H1 (cell line): Measurements from ENCODE around the gene CA14. TPM values are rescaled to one million over a fixed set of nuclear protein-coding genes. Genes with fewer than 3 reads are reported as not detected.
A peak's percentile ranks its signal among the peaks of the same experiment; 100 is the strongest.

Experiments
- BACH1 ChIP-seq: IDR thresholded peaks from 2 replicates; pipeline ENCODE4 v1.6.1; 2012; ENCODE audit warnings: low read length, improper control_type of control experiment
- BCL11A ChIP-seq, 2 experiments: IDR thresholded peaks; one replicate each; pipeline ENCODE4 v1.6.1; 2011; ENCODE audit warnings: low read depth in 2 of 2, low read length in 2 of 2, mild to moderate bottlenecking in 2 of 2
- CBX5 ChIP-seq: fragments of 300-800, 300-1000 bp; sonication (generic); IDR thresholded peaks from 2 replicates; pipeline ENCODE4 v1.7.1; 2016; ENCODE audit warnings: antibody characterized with exemption, low read length, low read depth
- CHD7 ChIP-seq: fragments of 300-600 bp; sonication (generic); IDR thresholded peaks from 2 replicates; pipeline ENCODE4 v1.7.1; 2012; ENCODE audit warnings: low read length, moderate library complexity, mild to moderate bottlenecking, inconsistent platforms; ENCODE audit not compliant: insufficient replicate concordance
- HDAC2 ChIP-seq, 2 experiments: fragments of 300-600 bp in 1 of 2; sonication (generic) in 1 of 2; IDR thresholded peaks; 2 replicates each; pipeline ENCODE4 v1.6.1; 2011 to 2012; ENCODE audit warnings: low read depth in 2 of 2, low read length in 2 of 2, mild to moderate bottlenecking in 2 of 2, moderate library complexity in 2 of 2, borderline replicate concordance in 1 of 2, inconsistent platforms in 1 of 2
- JUN ChIP-seq: IDR thresholded peaks from 2 replicates; pipeline ENCODE4 v1.6.1; 2011; ENCODE audit warnings: low read depth, mild to moderate bottlenecking, improper control_type of control experiment, low read length
- PHF8 ChIP-seq: fragments of 200-600 bp; sonication (generic); conservative IDR thresholded peaks from 2 replicates; pipeline ENCODE4 v1.7.1; 2012; ENCODE audit warnings: low read depth, mild to moderate bottlenecking, inconsistent platforms, low read length, moderate library complexity
- RFX5 ChIP-seq: IDR thresholded peaks from 2 replicates; pipeline ENCODE4 v1.6.1; 2011; ENCODE audit warnings: low read depth, low read length, improper control_type of control experiment, borderline replicate concordance
- SP4 ChIP-seq: IDR thresholded peaks from 2 replicates; pipeline ENCODE4 v1.6.1; 2012; ENCODE audit warnings: low read length, inconsistent platforms
- polyA plus RNA-seq, 7 experiments: library from polyadenylated mRNA; depleted of rRNA in 3 of 7; stranded (reverse) in 5 of 7; unstranded in 2 of 7; fragments of >200 nt in 5 of 7; fragments of 200-250 nt in 2 of 7; gene quantifications; 1 replicate in 5 of 7; 2 replicates in 1 of 7; 4 replicates in 1 of 7; pipeline versions ENCODE4 v1.2.1 to v1.2.3, GENCODE V29; 2011 to 2013; ENCODE audit warnings: missing spikeins in 2 of 7, mixed read lengths in 2 of 7
- total RNA-seq: library from RNA; stranded (reverse); fragmentation: NEBNext Ultra II Directional; extraction: Animal tissue kit (Norgen Biotek cat#: 25700); gene quantifications from 2 replicates; pipeline ENCODE4 v1.2.1, GENCODE V29; 2021

CA14 gene
- total and polyA plus RNA-seq, 2 of the 8 experiments (the other 6 are each of a cell fraction or from before 2014, with no cell fraction given), result 52.3 to 105 TPM

DNA sequence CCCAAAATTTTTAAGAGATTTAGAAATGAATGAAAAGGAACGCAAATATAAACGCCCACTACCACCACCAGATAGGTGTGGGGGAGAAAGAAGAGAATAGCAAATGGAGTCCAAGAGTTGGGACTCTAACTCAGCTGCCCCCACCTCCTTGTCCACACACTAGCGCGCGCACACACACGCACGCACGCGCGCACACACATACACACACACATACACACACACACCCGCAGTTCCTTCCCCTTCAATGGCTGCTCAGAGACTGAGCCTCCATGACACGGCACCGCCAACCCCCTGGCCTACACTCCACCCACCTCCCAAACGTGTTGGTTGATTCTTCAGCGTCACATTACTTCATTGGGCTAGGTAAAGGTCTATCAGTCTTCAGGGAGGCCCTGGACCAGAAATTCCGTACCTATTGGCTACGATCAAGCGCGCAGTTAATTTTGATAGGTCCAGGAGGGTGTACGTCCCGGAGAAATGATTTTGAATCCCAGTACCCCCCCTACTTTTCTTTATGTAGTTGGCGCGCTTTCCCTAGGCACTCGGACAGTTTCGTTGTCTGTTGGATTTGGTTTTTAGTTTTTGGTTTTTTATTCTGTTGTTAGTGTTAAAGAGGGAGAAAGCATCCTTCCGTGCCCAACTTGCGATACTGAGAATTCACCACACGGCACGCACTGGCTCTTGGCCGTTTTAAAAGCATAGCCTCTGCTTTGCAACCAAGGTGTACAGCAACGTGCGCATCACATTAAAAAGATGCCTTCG lies 21.5 kb upstream of the CA14 start, which contains the start of gene ANP32E (continued):
- TF ChIP-seq CHD7, result no peak
- no peak for TF ChIP-seq BCL11A (IDR thresholded peaks at IDR 0.05; ENCODE audit: low read depth in 2 of 2, low read length in 2 of 2)
- TF ChIP-seq JUN, result no peak
- no peak for TF ChIP-seq BACH1
- TF ChIP-seq CBX5, result no peak
- 0 out of 2 replicates have a peak, but pooled peaks have one; percentile 22 for TF ChIP-seq RFX5
- TF ChIP-seq PHF8, result peak; percentile 65
- TF ChIP-seq HDAC2 (IDR thresholded peaks at IDR 0.05; ENCODE audit: borderline replicate concordance in 1 of 2, low read depth in 2 of 2, low read length in 2 of 2), result 0 out of 4 replicates have a peak, but pooled peaks of 1 of the 2 experiments have one; percentile 2
- 0 out of 2 replicates have a peak, but pooled peaks have one; percentile 73 for TF ChIP-seq SP4
